ENCODE measurements around the gene XYLT1.

Gene XYLT1

GRCh38 chr16:17313793-17314547 is 156.8 kb downstream of the XYLT1 start:
- H3K27me3 ChIP-seq: no peaks in the 10 kb centered on the region
- TF ChIP-seq, protein P1, sequence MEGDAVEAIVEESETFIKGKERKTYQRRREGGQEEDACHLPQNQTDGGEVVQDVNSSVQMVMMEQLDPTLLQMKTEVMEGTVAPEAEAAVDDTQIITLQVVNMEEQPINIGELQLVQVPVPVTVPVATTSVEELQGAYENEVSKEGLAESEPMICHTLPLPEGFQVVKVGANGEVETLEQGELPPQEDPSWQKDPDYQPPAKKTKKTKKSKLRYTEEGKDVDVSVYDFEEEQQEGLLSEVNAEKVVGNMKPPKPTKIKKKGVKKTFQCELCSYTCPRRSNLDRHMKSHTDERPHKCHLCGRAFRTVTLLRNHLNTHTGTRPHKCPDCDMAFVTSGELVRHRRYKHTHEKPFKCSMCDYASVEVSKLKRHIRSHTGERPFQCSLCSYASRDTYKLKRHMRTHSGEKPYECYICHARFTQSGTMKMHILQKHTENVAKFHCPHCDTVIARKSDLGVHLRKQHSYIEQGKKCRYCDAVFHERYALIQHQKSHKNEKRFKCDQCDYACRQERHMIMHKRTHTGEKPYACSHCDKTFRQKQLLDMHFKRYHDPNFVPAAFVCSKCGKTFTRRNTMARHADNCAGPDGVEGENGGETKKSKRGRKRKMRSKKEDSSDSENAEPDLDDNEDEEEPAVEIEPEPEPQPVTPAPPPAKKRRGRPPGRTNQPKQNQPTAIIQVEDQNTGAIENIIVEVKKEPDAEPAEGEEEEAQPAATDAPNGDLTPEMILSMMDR (IDR thresholded peaks at IDR 0.05): no peak
- no peak for DNase-seq
- peak overlapping the region; percentile 81 to 84 for H3K27ac ChIP-seq
- H3K4me1 ChIP-seq: peaks cover 0 to 33% (median 25%) of the 10 kb centered on the region in 4 donors
- H3K9me3 ChIP-seq: no peaks in the 10 kb centered on the region
- H3K36me3 ChIP-seq: no peaks in the 10 kb centered on the region
- no peak overlapping the region for H3K4me3 ChIP-seq
- intact Hi-C loops (cut with DNase I; ENCODE audit: low total_unique reads): no loop called here

GRCh38 chr16:17313085-17313611 is 157.6 kb downstream of the XYLT1 start:
- TF ChIP-seq, protein P1 (IDR thresholded peaks at IDR 0.05): no peak
- Histone ChIP-seq H3K27me3 (no peaks in the 10 kb centered on the region), H3K27ac (peak overlapping the region; percentile 81 to 84), H3K4me1 (peaks cover 0 to 29% (median 22%) of the 10 kb centered on the region in 4 donors), H3K36me3 (no peaks in the 10 kb centered on the region), H3K9me3 (no peaks in the 10 kb centered on the region), H3K4me3 (no peak overlapping the region)
- intact Hi-C loops (cut with DNase I; ENCODE audit: low total_unique reads): no loop called here
- DNase-seq: peak; percentile 47 to 88

- intact Hi-C loops (cut with DNase I; ENCODE audit: low total_unique reads): no loop called here
- TF ChIP-seq, protein P1 (IDR thresholded peaks at IDR 0.05): no peak
- Histone ChIP-seq H3K27me3 (no peaks in the 10 kb centered on the region), H3K4me1 (peaks cover 0 to 29% (median 21%) of the 10 kb centered on the region in 4 donors), H3K4me3 (no peak overlapping the region), H3K36me3 (no peaks in the 10 kb centered on the region), H3K9me3 (no peaks in the 10 kb centered on the region), H3K27ac (peak overlapping the region; percentile 81 to 84)
- DNase-seq: no peak
Observed at GRCh38 chr16:17312094-17312710, 158.6 kb downstream of the XYLT1 start.

- intact Hi-C loops (cut with DNase I; ENCODE audit: low total_unique reads): no loop called here
- peak overlapping the region; percentile 81 to 84 for H3K27ac ChIP-seq
- TF ChIP-seq, protein P1 (IDR thresholded peaks at IDR 0.05): no peak
Observed at GRCh38 chr16:17311333-17312093, 159.2 kb downstream of the XYLT1 start.

DNA sequence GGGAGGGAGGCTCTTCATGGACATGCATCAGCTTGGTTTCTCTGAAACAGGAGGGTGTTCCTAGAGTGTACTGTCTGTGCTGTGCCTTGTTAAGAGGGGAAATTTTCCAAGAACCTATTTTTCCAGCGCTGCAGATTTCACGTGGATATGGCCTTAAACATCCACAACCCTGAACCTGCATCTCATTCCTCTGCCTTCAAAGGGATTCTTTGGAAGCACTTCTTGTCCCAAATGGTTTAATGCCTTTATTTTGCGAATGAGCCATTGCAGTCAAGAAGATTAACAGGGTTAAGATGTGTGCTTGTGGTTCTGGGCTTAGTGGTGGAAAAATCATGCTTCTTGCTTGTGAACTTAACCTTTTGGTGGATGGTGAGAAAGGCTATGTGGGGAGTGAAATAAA is 161.2 kb downstream of the XYLT1 start:
- TF ChIP-seq, protein P1 (IDR thresholded peaks at IDR 0.05): no peak
- H3K36me3 ChIP-seq: no peaks in the 10 kb centered on the region
- H3K4me1 ChIP-seq: peaks cover 0 to 39% (median 27%) of the 10 kb centered on the region in 4 donors
- H3K27ac ChIP-seq: no peak overlapping the region
- H3K4me3 ChIP-seq: no peak overlapping the region
- H3K9me3 ChIP-seq: no peaks in the 10 kb centered on the region
- intact Hi-C loops (cut with DNase I; ENCODE audit: low total_unique reads): no loop called here
- no peak for DNase-seq
- no peaks in the 10 kb centered on the region for H3K27me3 ChIP-seq

More at GRCh38 chr16:17311333-17312093, 159.2 kb downstream of the XYLT1 start:
- DNase-seq: no peak
- Histone ChIP-seq H3K4me3 (no peak overlapping the region), H3K9me3 (no peaks in the 10 kb centered on the region), H3K27me3 (no peaks in the 10 kb centered on the region), H3K4me1 (peaks cover 0 to 29% (median 21%) of the 10 kb centered on the region in 4 donors), H3K36me3 (no peaks in the 10 kb centered on the region)

Data from tibial artery (tissue), 4 donors.